HEK293 (cell line): Measurements from ENCODE around the gene INSRR.

Experiments used
- CTCF ChIA-PET: fragments of 350-600 bp; formaldehyde crosslinking; extraction: SDS; loops from one replicate; lab custom pipeline; 2021; ENCODE audit warnings: antibody characterized with exemption; lab: Yijun Ruan, JAX
- POLR2A ChIA-PET: fragments of 300-600 bp; formaldehyde crosslinking; extraction: SDS; loops from one replicate; lab custom pipeline; 2020; ENCODE audit warnings: antibody characterized with exemption, inconsistent platforms; lab: Yijun Ruan, JAX
- H3K27ac ChIP-seq: fragments of 200-500 bp; sonication (Bioruptor generic); 2 replicates; pipeline ENCODE4 v1.5.1; 2014; ENCODE audit warnings: low read depth, low read length, control low read depth, inconsistent platforms; ENCODE audit errors: extremely low read depth
- H3K36me3 ChIP-seq, 2 experiments: fragments of 200-500 bp in 1 of 2; sonication (Bioruptor generic) in 1 of 2; 1 replicate in 1 of 2; 2 replicates in 1 of 2; pipeline ENCODE4 v1.5.1; 2014 to 2017; ENCODE audit warnings: inconsistent platforms in 2 of 2, low read length in 2 of 2; ENCODE audit not compliant: control insufficient read depth in 2 of 2, insufficient read depth in 1 of 2
- H3K4me1 ChIP-seq: fragments of 200-500 bp; sonication (Bioruptor generic); 2 replicates; pipeline ENCODE4 v1.5.1; 2014; ENCODE audit warnings: mild to moderate bottlenecking, low read length, inconsistent platforms; ENCODE audit not compliant: control insufficient read depth, insufficient read depth
- H3K4me3 ChIP-seq: 2 replicates; pipeline ENCODE4 v1.5.1; 2011; ENCODE audit warnings: low read depth, mild to moderate bottlenecking, control low read depth, low read length, moderate library complexity
- H3K9me3 ChIP-seq: fragments of 200-500 bp; sonication (Bioruptor generic); 2 replicates; pipeline ENCODE4 v1.5.1; 2014; ENCODE audit warnings: low read depth, low read length, inconsistent platforms; ENCODE audit not compliant: control insufficient read depth, insufficient read depth
- EGR2 ChIP-seq: fragments of 450-650 bp; formaldehyde crosslinking; IDR thresholded peaks from 2 replicates; pipeline ENCODE4 v1.5.1; 2016; ENCODE audit warnings: low read depth, missing biosample characterization, missing genetic modification characterization
- GLI2 ChIP-seq: fragments of 450-650 bp; formaldehyde crosslinking; IDR thresholded peaks from 2 replicates; pipeline ENCODE4; 2017; ENCODE audit warnings: missing biosample characterization, missing genetic modification characterization, low read depth, borderline replicate concordance
- GLIS1 ChIP-seq: fragments of 450-650 bp; formaldehyde crosslinking; IDR thresholded peaks from 2 replicates; pipeline ENCODE4 v1.5.1; 2016; ENCODE audit warnings: missing biosample characterization, missing genetic modification characterization
- RBAK ChIP-seq: fragments of 450-650 bp; formaldehyde crosslinking; IDR thresholded peaks from 2 replicates; pipeline ENCODE4 v1.5.1; 2016; ENCODE audit warnings: missing biosample characterization, missing genetic modification characterization
- SP2 ChIP-seq: fragments of 450-650 bp; formaldehyde crosslinking; IDR thresholded peaks from 2 replicates; pipeline ENCODE4 v1.5.1; 2016; ENCODE audit warnings: missing biosample characterization, missing genetic modification characterization
- TRIM28 ChIP-seq: IDR thresholded peaks from 2 replicates; pipeline ENCODE4 v1.6.1; 2011; ENCODE audit warnings: low read length, control low read depth, borderline replicate concordance
- ZFHX2 ChIP-seq: fragments of 450-650 bp; formaldehyde crosslinking; conservative IDR thresholded peaks from 2 replicates; pipeline ENCODE4 v1.5.1; 2016; ENCODE audit warnings: missing biosample characterization, missing genetic modification characterization
- ZNF157 ChIP-seq: fragments of 450-650 bp; formaldehyde crosslinking; IDR thresholded peaks from 2 replicates; pipeline ENCODE4 v1.5.1; 2016; ENCODE audit warnings: missing biosample characterization, missing genetic modification characterization
- ZNF302 ChIP-seq: fragments of 450-650 bp; formaldehyde crosslinking; IDR thresholded peaks from 2 replicates; pipeline ENCODE4 v1.5.1; 2016; ENCODE audit warnings: missing biosample characterization, missing genetic modification characterization, low read depth
- ZNF335 ChIP-seq: fragments of 450-650 bp; formaldehyde crosslinking; conservative IDR thresholded peaks from 2 replicates; pipeline ENCODE4 v1.5.1; 2016; ENCODE audit warnings: missing biosample characterization, missing genetic modification characterization
- ZNF416 ChIP-seq: fragments of 450-650 bp; formaldehyde crosslinking; IDR thresholded peaks from 2 replicates; pipeline ENCODE4 v1.5.1; 2016; ENCODE audit warnings: missing biosample characterization, missing genetic modification characterization
- ZNF433 ChIP-seq: fragments of 450-650 bp; formaldehyde crosslinking; IDR thresholded peaks from 2 replicates; pipeline ENCODE4 v1.5.1; 2016; ENCODE audit warnings: missing biosample characterization, missing genetic modification characterization, low read depth
- ZNF571 ChIP-seq: fragments of 450-650 bp; formaldehyde crosslinking; IDR thresholded peaks from 2 replicates; pipeline ENCODE4 v1.5.0; 2017; ENCODE audit warnings: missing biosample characterization, missing genetic modification characterization
- ZNF585B ChIP-seq: fragments of 450-650 bp; formaldehyde crosslinking; IDR thresholded peaks from 2 replicates; pipeline ENCODE4 v1.5.1; 2016; ENCODE audit warnings: missing biosample characterization, missing genetic modification characterization
- ZNF596 ChIP-seq: fragments of 450-650 bp; IDR thresholded peaks from 2 replicates; pipeline ENCODE4 v1.5.0; 2018; ENCODE audit warnings: missing biosample characterization, mild to moderate bottlenecking, missing genetic modification characterization, moderate library complexity
- ZNF76 ChIP-seq: fragments of 450-650 bp; formaldehyde crosslinking; IDR thresholded peaks from 2 replicates; pipeline ENCODE4; 2016; ENCODE audit warnings: low read depth, missing biosample characterization, missing genetic modification characterization, borderline replicate concordance
- TF ChIP-seq, protein P1 (sequence below): fragments of 450-650 bp; formaldehyde crosslinking; conservative IDR thresholded peaks from 2 replicates; pipeline ENCODE4 v1.5.1; 2016; ENCODE audit warnings: low read depth, missing biosample characterization, missing genetic modification characterization
- TF ChIP-seq, protein P2 (sequence below): IDR thresholded peaks from 2 replicates; pipeline ENCODE4 v1.6.1; 2011; ENCODE audit warnings: mild to moderate bottlenecking, low read depth, low read length, borderline replicate concordance
- TF ChIP-seq, protein P3 (sequence below): fragments of 450-650 bp; formaldehyde crosslinking; IDR thresholded peaks from 2 replicates; pipeline ENCODE4 v1.5.1; 2016; ENCODE audit warnings: missing biosample characterization, missing genetic modification characterization
- TF ChIP-seq, protein P4 (sequence below): fragments of 450-650 bp; formaldehyde crosslinking; IDR thresholded peaks from 2 replicates; pipeline ENCODE4 v1.5.1; 2016; ENCODE audit warnings: missing biosample characterization, missing genetic modification characterization
- TF ChIP-seq, protein P5 (sequence below): sonication (generic); formaldehyde crosslinking; IDR thresholded peaks from 2 replicates; pipeline ENCODE4 v1.8.1; 2022; ENCODE audit warnings: mild to moderate bottlenecking, moderate library complexity, missing genetic modification reagents
- TF ChIP-seq, protein P6 (sequence below): fragments of 450-650 bp; formaldehyde crosslinking; IDR thresholded peaks from 2 replicates; pipeline ENCODE4 v1.5.1; 2017; ENCODE audit warnings: missing biosample characterization, missing genetic modification characterization

The INSRR gene

DNA sequence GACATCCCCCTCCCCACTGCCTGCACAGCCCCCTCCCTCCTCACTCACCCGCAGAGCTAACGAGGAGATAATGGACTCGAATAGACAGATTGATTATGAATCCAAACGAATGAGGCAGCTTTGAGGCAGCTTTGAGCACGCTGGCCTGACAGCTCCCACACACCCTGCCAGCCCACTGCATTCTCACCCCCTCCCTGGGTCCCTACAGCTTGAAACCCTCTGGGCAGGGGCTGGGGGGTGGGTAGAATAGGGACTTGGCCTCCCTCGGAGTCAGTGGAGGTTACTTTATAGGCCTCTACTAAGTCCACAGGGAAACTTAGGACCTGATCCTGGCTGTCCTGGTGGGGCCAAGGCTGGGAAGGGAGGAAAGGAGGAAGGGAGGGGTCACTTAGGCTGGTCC is 3.7 kb upstream of the INSRR start (continued):
- TF ChIP-seq SP2 (tag by site-specific recombination): no peak
- peak; percentile 42; the same call in 1 of the 2 replicates for TF ChIP-seq ZFHX2 (tag by site-specific recombination)
- TF ChIP-seq ZNF571 (tag by site-specific recombination): no peak
- TF ChIP-seq ZNF416 (tag by site-specific recombination): no peak
- TF ChIP-seq ZNF433: no peak
- TF ChIP-seq, protein P1, sequence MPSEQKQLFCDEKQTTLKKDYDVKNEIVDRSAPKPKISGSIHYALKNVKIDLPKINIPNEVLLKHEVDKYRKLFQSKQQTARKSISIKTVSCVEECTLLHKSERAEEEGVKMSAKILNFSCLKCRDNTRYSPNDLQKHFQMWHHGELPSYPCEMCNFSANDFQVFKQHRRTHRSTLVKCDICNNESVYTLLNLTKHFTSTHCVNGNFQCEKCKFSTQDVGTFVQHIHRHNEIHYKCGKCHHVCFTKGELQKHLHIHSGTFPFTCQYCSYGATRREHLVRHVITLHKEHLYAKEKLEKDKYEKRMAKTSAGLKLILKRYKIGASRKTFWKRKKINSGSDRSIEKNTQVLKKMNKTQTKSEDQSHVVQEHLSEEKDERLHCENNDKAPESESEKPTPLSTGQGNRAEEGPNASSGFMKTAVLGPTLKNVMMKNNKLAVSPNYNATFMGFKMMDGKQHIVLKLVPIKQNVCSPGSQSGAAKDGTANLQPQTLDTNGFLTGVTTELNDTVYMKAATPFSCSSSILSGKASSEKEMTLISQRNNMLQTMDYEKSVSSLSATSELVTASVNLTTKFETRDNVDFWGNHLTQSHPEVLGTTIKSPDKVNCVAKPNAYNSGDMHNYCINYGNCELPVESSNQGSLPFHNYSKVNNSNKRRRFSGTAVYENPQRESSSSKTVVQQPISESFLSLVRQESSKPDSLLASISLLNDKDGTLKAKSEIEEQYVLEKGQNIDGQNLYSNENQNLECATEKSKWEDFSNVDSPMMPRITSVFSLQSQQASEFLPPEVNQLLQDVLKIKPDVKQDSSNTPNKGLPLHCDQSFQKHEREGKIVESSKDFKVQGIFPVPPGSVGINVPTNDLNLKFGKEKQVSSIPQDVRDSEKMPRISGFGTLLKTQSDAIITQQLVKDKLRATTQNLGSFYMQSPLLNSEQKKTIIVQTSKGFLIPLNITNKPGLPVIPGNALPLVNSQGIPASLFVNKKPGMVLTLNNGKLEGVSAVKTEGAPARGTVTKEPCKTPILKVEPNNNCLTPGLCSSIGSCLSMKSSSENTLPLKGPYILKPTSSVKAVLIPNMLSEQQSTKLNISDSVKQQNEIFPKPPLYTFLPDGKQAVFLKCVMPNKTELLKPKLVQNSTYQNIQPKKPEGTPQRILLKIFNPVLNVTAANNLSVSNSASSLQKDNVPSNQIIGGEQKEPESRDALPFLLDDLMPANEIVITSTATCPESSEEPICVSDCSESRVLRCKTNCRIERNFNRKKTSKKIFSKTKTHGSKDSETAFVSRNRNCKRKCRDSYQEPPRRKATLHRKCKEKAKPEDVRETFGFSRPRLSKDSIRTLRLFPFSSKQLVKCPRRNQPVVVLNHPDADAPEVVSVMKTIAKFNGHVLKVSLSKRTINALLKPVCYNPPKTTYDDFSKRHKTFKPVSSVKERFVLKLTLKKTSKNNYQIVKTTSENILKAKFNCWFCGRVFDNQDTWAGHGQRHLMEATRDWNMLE (tag by site-specific recombination): no peak
- no peak for TF ChIP-seq TRIM28
- no peak for TF ChIP-seq ZNF157
- TF ChIP-seq, protein P2, sequence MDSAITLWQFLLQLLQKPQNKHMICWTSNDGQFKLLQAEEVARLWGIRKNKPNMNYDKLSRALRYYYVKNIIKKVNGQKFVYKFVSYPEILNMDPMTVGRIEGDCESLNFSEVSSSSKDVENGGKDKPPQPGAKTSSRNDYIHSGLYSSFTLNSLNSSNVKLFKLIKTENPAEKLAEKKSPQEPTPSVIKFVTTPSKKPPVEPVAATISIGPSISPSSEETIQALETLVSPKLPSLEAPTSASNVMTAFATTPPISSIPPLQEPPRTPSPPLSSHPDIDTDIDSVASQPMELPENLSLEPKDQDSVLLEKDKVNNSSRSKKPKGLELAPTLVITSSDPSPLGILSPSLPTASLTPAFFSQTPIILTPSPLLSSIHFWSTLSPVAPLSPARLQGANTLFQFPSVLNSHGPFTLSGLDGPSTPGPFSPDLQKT: no peak
- TF ChIP-seq, protein P3, sequence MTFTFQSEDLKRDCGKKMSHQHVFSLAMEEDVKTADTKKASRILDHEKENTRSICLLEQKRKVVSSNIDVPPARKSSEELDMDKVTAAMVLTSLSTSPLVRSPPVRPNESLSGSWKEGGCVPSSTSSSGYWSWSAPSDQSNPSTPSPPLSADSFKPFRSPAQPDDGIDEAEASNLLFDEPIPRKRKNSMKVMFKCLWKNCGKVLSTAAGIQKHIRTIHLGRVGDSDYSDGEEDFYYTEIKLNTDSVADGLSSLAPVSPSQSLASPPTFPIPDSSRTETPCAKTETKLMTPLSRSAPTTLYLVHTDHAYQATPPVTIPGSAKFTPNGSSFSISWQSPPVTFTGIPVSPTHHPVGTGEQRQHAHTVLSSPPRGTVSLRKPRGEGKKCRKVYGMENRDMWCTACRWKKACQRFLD (tag by site-specific recombination): no peak
- no peak for TF ChIP-seq GLI2 (tag by site-specific recombination)
- TF ChIP-seq, protein P4, sequence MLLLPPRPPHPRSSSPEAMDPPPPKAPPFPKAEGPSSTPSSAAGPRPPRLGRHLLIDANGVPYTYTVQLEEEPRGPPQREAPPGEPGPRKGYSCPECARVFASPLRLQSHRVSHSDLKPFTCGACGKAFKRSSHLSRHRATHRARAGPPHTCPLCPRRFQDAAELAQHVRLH (tag by site-specific recombination): no peak
- TF ChIP-seq, protein P5, sequence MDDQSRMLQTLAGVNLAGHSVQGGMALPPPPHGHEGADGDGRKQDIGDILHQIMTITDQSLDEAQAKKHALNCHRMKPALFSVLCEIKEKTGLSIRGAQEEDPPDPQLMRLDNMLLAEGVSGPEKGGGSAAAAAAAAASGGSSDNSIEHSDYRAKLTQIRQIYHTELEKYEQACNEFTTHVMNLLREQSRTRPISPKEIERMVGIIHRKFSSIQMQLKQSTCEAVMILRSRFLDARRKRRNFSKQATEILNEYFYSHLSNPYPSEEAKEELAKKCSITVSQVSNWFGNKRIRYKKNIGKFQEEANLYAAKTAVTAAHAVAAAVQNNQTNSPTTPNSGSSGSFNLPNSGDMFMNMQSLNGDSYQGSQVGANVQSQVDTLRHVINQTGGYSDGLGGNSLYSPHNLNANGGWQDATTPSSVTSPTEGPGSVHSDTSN: no peak
- TF ChIP-seq GLIS1 (tag by site-specific recombination): peak; percentile 30; the same call in 1 of the 2 replicates

DNA sequence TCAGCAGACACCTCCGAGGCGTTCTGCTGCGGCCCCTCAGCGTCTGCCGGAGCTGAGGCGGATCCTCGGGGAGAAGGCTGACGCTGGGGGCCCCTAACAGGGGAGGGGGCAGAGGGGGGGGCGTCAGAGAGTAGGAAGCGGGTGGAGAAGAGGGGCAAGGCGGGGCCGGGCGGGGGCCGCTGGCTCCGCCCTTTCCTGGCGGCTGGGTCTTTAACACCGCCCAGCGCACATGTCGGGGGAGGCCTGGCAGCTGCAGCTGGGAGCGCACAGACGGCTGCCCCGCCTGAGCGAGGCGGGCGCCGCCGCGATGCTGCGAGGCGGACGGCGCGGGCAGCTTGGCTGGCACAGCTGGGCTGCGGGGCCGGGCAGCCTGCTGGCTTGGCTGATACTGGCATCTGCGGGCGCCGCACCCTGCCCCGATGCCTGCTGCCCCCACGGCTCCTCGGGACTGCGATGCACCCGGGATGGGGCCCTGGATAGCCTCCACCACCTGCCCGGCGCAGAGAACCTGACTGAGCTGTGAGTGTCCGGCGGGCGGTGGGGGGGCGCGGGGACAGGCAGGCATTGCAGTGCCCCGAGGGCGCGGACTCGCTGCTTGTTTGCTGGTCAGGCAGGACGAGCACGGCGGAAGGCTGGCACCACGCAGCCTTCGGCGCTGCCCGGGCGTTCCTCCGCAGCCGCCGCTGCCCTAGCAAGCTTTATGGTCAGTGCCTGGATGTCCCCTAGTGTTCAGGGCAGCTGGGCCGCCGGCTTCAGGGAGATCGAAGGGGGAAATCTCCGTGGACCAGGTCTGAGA is 1.9 kb upstream of the INSRR start, which contains the start of gene NTRK1:
Gene NTRK1 (plus strand): TSS at position 238 of the 796 bp plus-strand sequence. CDS start 70 bp downstream, at position 308.
- H3K4me1 ChIP-seq: peaks cover 2% of the 10 kb centered on the region; the same call in 1 of the 2 replicates
- no peaks in the 10 kb centered on the region for H3K36me3 ChIP-seq
- no peaks in the 10 kb centered on the region for H3K9me3 ChIP-seq
- H3K27ac ChIP-seq: no peak within 1 kb of the TSS
- ChIA-PET POLR2A (interaction anchor here (0.9 to 2.2 kb wide), 7 partner anchors 18 to 171 kb away, joined by 3 to 14 read pairs (median 4); partner anchors contain the start of genes ISG20L2, METTL25B and PRCC), CTCF (interaction anchor here (0.6 to 7.6 kb wide), 41 partner anchors 10 to 295 kb away, joined by 3 to 129 read pairs (median 6); partner anchors contain the start of genes ISG20L2, METTL25B and PRCC)
- peak within 1 kb of the TSS; percentile 35 for H3K4me3 ChIP-seq
- TF ChIP-seq ZNF585B (no peak), ZNF335 (peak; percentile 32; the same call in 1 of the 2 replicates), ZNF302 (tag by site-specific recombination) (no peak), ZNF596 (0 out of 2 replicates have a peak, but pooled peaks have one; percentile 36), RBAK (tag by site-specific recombination) (no peak), EGR2 (tag by site-specific recombination) (peak; percentile 44), ZNF76 (tag by site-specific recombination) (no peak)
- TF ChIP-seq, protein P6, sequence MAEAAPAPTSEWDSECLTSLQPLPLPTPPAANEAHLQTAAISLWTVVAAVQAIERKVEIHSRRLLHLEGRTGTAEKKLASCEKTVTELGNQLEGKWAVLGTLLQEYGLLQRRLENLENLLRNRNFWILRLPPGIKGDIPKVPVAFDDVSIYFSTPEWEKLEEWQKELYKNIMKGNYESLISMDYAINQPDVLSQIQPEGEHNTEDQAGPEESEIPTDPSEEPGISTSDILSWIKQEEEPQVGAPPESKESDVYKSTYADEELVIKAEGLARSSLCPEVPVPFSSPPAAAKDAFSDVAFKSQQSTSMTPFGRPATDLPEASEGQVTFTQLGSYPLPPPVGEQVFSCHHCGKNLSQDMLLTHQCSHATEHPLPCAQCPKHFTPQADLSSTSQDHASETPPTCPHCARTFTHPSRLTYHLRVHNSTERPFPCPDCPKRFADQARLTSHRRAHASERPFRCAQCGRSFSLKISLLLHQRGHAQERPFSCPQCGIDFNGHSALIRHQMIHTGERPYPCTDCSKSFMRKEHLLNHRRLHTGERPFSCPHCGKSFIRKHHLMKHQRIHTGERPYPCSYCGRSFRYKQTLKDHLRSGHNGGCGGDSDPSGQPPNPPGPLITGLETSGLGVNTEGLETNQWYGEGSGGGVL (tag by site-specific recombination): peak; percentile 75
